ENCODE results near the gene PPM1H.

Gene PPM1H

DNA sequence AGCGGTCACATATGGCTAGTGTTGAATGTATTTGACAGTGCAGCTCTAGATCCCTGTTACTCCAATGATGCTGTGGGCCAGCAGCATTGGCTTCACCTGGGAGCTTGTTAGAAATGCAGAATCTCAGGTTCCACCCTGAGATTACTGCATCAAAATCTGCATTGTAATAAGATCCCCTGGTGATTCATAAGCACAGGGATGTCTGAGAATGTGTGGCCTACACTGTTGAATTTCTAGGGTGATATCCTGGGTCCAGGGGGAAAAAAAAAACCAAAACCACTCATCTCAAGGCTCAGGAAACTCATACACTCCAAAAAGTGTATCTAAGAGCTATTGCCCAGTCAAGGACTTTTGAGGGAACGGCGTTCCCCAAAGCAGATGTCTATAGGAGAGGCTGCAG is 196.8 kb downstream of the PPM1H start:
- no peak for DNase-seq (ENCODE audit: low spot score)
- Histone ChIP-seq H2BK15ac (ENCODE audit: low read length) (no peak overlapping the region), H3K18ac (ENCODE audit: low read length) (no peak overlapping the region), H3K9me3 (replicated peaks in 1 of 2; ENCODE audit: control insufficient read depth in 2 of 2, insufficient read depth in 1 of 2, low read depth in 1 of 2, low read length in 2 of 2) (no peaks in the 10 kb centered on the region), H3K36me3 (replicated peaks in 1 of 2; ENCODE audit: control insufficient read depth in 2 of 2, insufficient read depth in 2 of 2, low read length in 2 of 2) (no peaks in the 10 kb centered on the region), H2BK5ac (ENCODE audit: low read length) (no peak overlapping the region), H4K91ac (ENCODE audit: low read depth, low read length, poor library complexity) (no peak overlapping the region), H2AK5ac (ENCODE audit: low read depth, low read length) (no peak overlapping the region), H3K14ac (ENCODE audit: low read length) (no peak overlapping the region), H2BK120ac (ENCODE audit: low read depth, low read length) (no peak overlapping the region), H3K23ac (ENCODE audit: low read depth, low read length, poor library complexity) (no peak overlapping the region), H2AFZ (ENCODE audit: low read length) (no peak overlapping the region), H3K27ac (replicated peaks; ENCODE audit: low read length) (no peak overlapping the region), H3K4me2 (ENCODE audit: insufficient read depth, low read length, poor library complexity, severe bottlenecking) (no peak overlapping the region), H2BK12ac (ENCODE audit: low read length) (no peak overlapping the region), H3K27me3 (ENCODE audit: control insufficient read depth in 3 of 3, insufficient read depth in 3 of 3, low read depth in 1 of 3, low read length in 3 of 3) (no peaks in the 10 kb centered on the region), H4K8ac (ENCODE audit: low read depth, low read length) (no peak overlapping the region), H3K4me1 (ENCODE audit: control insufficient read depth in 2 of 2, insufficient read depth in 1 of 2, low read depth in 1 of 2, low read length in 2 of 2) (peaks cover 0 to 7% of the 10 kb centered on the region in 2 donors), H3K4ac (ENCODE audit: low read length) (no peak overlapping the region), H3K79me1 (ENCODE audit: low read depth, low read length) (no peaks in the 10 kb centered on the region), H3K4me3 (ENCODE audit: low read length in 2 of 2) (no peak overlapping the region), H3K9ac (ENCODE audit: low read depth, low read length, poor library complexity) (no peak overlapping the region)
- no CpG with 5 or more reads among the region's 3 CpGs for WGBS, 2 donors (ENCODE audit: extremely low coverage in 2 of 2, insufficient read length in 2 of 2, insufficient replicate concordance in 1 of 2)

DNA sequence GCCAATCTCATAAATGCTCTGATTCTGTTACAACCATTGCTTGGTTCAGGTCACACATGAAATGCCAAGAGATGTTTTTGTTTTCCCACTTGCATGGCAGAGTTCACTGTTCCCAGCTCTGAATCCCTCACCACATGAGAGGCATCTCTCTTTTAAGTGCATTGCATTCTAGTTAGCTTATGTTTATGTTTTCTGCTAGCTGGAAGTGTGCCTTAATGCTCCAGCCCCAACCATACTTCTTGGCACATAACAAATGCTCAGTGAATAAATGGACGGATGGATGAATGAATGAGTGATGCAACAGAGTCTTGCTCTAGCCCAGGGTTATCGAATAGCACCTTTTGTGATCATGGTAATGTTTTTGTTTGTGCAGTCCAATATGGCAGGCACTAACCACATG is 197.3 kb downstream of the PPM1H start:
- Histone ChIP-seq H3K14ac (ENCODE audit: low read length) (no peak overlapping the region), H3K4me3 (ENCODE audit: low read length in 2 of 2) (no peak overlapping the region), H3K27me3 (ENCODE audit: control insufficient read depth in 3 of 3, insufficient read depth in 3 of 3, low read depth in 1 of 3, low read length in 3 of 3) (no peaks in the 10 kb centered on the region), H3K18ac (ENCODE audit: low read length) (no peak overlapping the region), H3K4me2 (ENCODE audit: insufficient read depth, low read length, poor library complexity, severe bottlenecking) (no peak overlapping the region), H2BK12ac (ENCODE audit: low read length) (no peak overlapping the region), H3K9ac (ENCODE audit: low read depth, low read length, poor library complexity) (no peak overlapping the region), H2BK120ac (ENCODE audit: low read depth, low read length) (no peak overlapping the region), H3K23ac (ENCODE audit: low read depth, low read length, poor library complexity) (no peak overlapping the region), H3K9me3 (replicated peaks in 1 of 2; ENCODE audit: control insufficient read depth in 2 of 2, insufficient read depth in 1 of 2, low read depth in 1 of 2, low read length in 2 of 2) (no peaks in the 10 kb centered on the region), H3K4me1 (ENCODE audit: control insufficient read depth in 2 of 2, insufficient read depth in 1 of 2, low read depth in 1 of 2, low read length in 2 of 2) (peaks cover 0 to 7% of the 10 kb centered on the region in 2 donors), H4K91ac (ENCODE audit: low read depth, low read length, poor library complexity) (no peak overlapping the region), H2BK5ac (ENCODE audit: low read length) (no peak overlapping the region), H3K36me3 (replicated peaks in 1 of 2; ENCODE audit: control insufficient read depth in 2 of 2, insufficient read depth in 2 of 2, low read length in 2 of 2) (no peaks in the 10 kb centered on the region), H2AFZ (ENCODE audit: low read length) (no peak overlapping the region), H2AK5ac (ENCODE audit: low read depth, low read length) (no peak overlapping the region), H4K8ac (ENCODE audit: low read depth, low read length) (no peak overlapping the region), H2BK15ac (ENCODE audit: low read length) (no peak overlapping the region), H3K4ac (ENCODE audit: low read length) (no peak overlapping the region), H3K79me1 (ENCODE audit: low read depth, low read length) (no peaks in the 10 kb centered on the region), H3K27ac (replicated peaks; ENCODE audit: low read length) (no peak overlapping the region)
- WGBS, 2 donors (ENCODE audit: extremely low coverage in 2 of 2, insufficient read length in 2 of 2, insufficient replicate concordance in 1 of 2): no CpG with 5 or more reads among the region's 2 CpGs
- no peak for DNase-seq (ENCODE audit: low spot score)

DNA sequence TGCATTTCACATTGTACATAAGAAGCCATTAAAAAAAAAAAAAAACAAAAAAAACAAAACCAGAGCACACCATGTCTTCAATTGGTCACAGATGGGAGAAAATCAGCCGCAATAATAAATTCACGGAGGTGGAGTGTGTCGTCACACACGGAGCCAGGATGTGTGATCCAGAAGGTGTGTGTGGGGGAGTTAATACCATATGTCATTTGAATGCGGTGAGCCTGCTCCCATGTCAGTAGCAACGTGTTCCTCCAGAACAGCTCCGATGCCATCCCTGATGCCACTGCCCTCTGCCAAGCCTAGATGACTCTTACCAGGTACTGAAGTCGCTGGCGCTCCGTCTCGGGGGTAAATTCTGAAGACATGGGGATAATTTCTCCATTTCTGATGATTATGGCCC is 197.8 kb downstream of the PPM1H start:
- H4K91ac ChIP-seq (ENCODE audit: low read depth, low read length, poor library complexity): no peak overlapping the region
- H3K14ac ChIP-seq (ENCODE audit: low read length): no peak overlapping the region

DNA sequence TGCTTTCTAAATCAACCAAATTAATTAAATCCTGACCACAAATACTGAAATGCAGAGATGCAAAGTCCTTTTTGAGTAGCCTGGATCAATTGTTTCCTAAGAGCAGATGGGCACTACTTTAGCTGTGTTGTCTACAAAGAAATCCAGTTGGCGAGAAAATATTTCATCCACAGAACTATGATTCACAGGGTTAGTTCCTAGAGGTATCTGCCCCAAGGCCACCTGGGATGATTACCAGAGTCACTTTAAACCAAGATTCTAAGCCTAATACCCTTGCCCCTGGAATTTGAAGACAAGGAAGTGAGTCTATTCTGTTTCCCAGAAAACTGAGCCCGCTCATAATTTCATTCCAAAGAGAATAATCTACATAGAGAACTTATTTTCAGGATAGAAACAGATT is 198.4 kb downstream of the PPM1H start:
- Histone ChIP-seq H3K18ac (ENCODE audit: low read length) (no peak overlapping the region), H2BK5ac (ENCODE audit: low read length) (no peak overlapping the region), H2BK12ac (ENCODE audit: low read length) (no peak overlapping the region), H2BK120ac (ENCODE audit: low read depth, low read length) (no peak overlapping the region), H3K4me2 (ENCODE audit: insufficient read depth, low read length, poor library complexity, severe bottlenecking) (no peak overlapping the region), H2AFZ (ENCODE audit: low read length) (no peak overlapping the region), H3K79me1 (ENCODE audit: low read depth, low read length) (no peaks in the 10 kb centered on the region), H3K4me3 (ENCODE audit: low read length in 2 of 2) (no peak overlapping the region), H3K27ac (replicated peaks; ENCODE audit: low read length) (no peak overlapping the region), H3K27me3 (ENCODE audit: control insufficient read depth in 3 of 3, insufficient read depth in 3 of 3, low read depth in 1 of 3, low read length in 3 of 3) (no peaks in the 10 kb centered on the region), H3K14ac (ENCODE audit: low read length) (no peak overlapping the region), H4K91ac (ENCODE audit: low read depth, low read length, poor library complexity) (no peak overlapping the region), H4K8ac (ENCODE audit: low read depth, low read length) (no peak overlapping the region), H3K4ac (ENCODE audit: low read length) (no peak overlapping the region), H3K4me1 (ENCODE audit: control insufficient read depth in 2 of 2, insufficient read depth in 1 of 2, low read depth in 1 of 2, low read length in 2 of 2) (peaks cover 4 to 7% of the 10 kb centered on the region in 2 donors), H3K36me3 (replicated peaks in 1 of 2; ENCODE audit: control insufficient read depth in 2 of 2, insufficient read depth in 2 of 2, low read length in 2 of 2) (no peaks in the 10 kb centered on the region), H2AK5ac (ENCODE audit: low read depth, low read length) (no peak overlapping the region), H3K9me3 (replicated peaks in 1 of 2; ENCODE audit: control insufficient read depth in 2 of 2, insufficient read depth in 1 of 2, low read depth in 1 of 2, low read length in 2 of 2) (no peaks in the 10 kb centered on the region), H2BK15ac (ENCODE audit: low read length) (no peak overlapping the region), H3K23ac (ENCODE audit: low read depth, low read length, poor library complexity) (no peak overlapping the region), H3K9ac (ENCODE audit: low read depth, low read length, poor library complexity) (no peak overlapping the region)
- DNase-seq (ENCODE audit: low spot score): no peak
- WGBS, 2 donors (ENCODE audit: extremely low coverage in 2 of 2, insufficient read length in 2 of 2, insufficient replicate concordance in 1 of 2): no CpG with 5 or more reads among the region's 2 CpGs

More for the DNA sequence above, 197.8 kb downstream of the PPM1H start:
- H3K4me3 ChIP-seq (ENCODE audit: low read length in 2 of 2): no peak overlapping the region
- WGBS, 2 donors (ENCODE audit: extremely low coverage in 2 of 2, insufficient read length in 2 of 2, insufficient replicate concordance in 1 of 2): no CpG with 5 or more reads among the region's 11 CpGs
- no peak overlapping the region for H2AFZ ChIP-seq (ENCODE audit: low read length)
- no peak overlapping the region for H3K23ac ChIP-seq (ENCODE audit: low read depth, low read length, poor library complexity)
- H3K4me2 ChIP-seq (ENCODE audit: insufficient read depth, low read length, poor library complexity, severe bottlenecking): no peak overlapping the region
- H3K9ac ChIP-seq (ENCODE audit: low read depth, low read length, poor library complexity): no peak overlapping the region
- H3K4ac ChIP-seq (ENCODE audit: low read length): no peak overlapping the region
- H4K8ac ChIP-seq (ENCODE audit: low read depth, low read length): no peak overlapping the region
- H3K4me1 ChIP-seq (ENCODE audit: control insufficient read depth in 2 of 2, insufficient read depth in 1 of 2, low read depth in 1 of 2, low read length in 2 of 2): peaks cover 0 to 7% of the 10 kb centered on the region in 2 donors
- H2AK5ac ChIP-seq (ENCODE audit: low read depth, low read length): no peak overlapping the region
- H3K27ac ChIP-seq (replicated peaks; ENCODE audit: low read length): no peak overlapping the region
- H2BK5ac ChIP-seq (ENCODE audit: low read length): no peak overlapping the region
- no peaks in the 10 kb centered on the region for H3K79me1 ChIP-seq (ENCODE audit: low read depth, low read length)
- H3K27me3 ChIP-seq (ENCODE audit: control insufficient read depth in 3 of 3, insufficient read depth in 3 of 3, low read depth in 1 of 3, low read length in 3 of 3): no peaks in the 10 kb centered on the region
- no peaks in the 10 kb centered on the region for H3K36me3 ChIP-seq (replicated peaks in 1 of 2; ENCODE audit: control insufficient read depth in 2 of 2, insufficient read depth in 2 of 2, low read length in 2 of 2)
- H2BK120ac ChIP-seq (ENCODE audit: low read depth, low read length): no peak overlapping the region
- no peak overlapping the region for H3K18ac ChIP-seq (ENCODE audit: low read length)
- H2BK15ac ChIP-seq (ENCODE audit: low read length): no peak overlapping the region
- no peaks in the 10 kb centered on the region for H3K9me3 ChIP-seq (replicated peaks in 1 of 2; ENCODE audit: control insufficient read depth in 2 of 2, insufficient read depth in 1 of 2, low read depth in 1 of 2, low read length in 2 of 2)
- no peak overlapping the region for H2BK12ac ChIP-seq (ENCODE audit: low read length)
- no peak for DNase-seq (ENCODE audit: low spot score)

Data from neuronal stem cell (in vitro differentiated cells).